ENCODE results near the gene ERBB4. TPM values are rescaled to one million over a fixed set of nuclear protein-coding genes. Genes with fewer than 3 reads are reported as not detected.

Gene ERBB4
- total RNA-seq, 6 donors from 2014 or later: 3.3 to 24.2 (median 11.7) TPM

- Histone ChIP-seq H3K4me3 (no peak overlapping the region), H3K27ac (no peak overlapping the region), H3K27me3 (no peaks in the 10 kb centered on the region), H3K4me1 (no peaks in the 10 kb centered on the region), H3K36me3 (no peaks in the 10 kb centered on the region), H3K9me3 (no peaks in the 10 kb centered on the region)
- TF ChIP-seq EP300 (IDR thresholded peaks at IDR 0.05): no peak
- no peak for TF ChIP-seq POLR2AphosphoS5 (IDR thresholded peaks at IDR 0.05)
- TF ChIP-seq CTCF (IDR thresholded peaks at IDR 0.05): no peak
- ATAC-seq (ENCODE audit: low FRiP score in 2 of 2): no peak
- no peak for DNase-seq
Measured at GRCh38 chr2:211846036-211846400, 692.6 kb downstream of the ERBB4 start.

- H3K27ac ChIP-seq: no peak overlapping the region
- ATAC-seq (ENCODE audit: low FRiP score in 2 of 2) (no peak), DNase-seq (no peak)
- H3K9me3 ChIP-seq: no peaks in the 10 kb centered on the region
- no peaks in the 10 kb centered on the region for H3K4me1 ChIP-seq
- H3K36me3 ChIP-seq: no peaks in the 10 kb centered on the region
- 69 to 73% methylated on average over 3 of the region's 3 CpGs for WGBS, 2 donors
- no peak overlapping the region for H3K4me3 ChIP-seq
- no peak for TF ChIP-seq POLR2AphosphoS5 (IDR thresholded peaks at IDR 0.05)
- TF ChIP-seq POLR2A (IDR thresholded peaks at IDR 0.05): no peak
- no peak for TF ChIP-seq CTCF (IDR thresholded peaks at IDR 0.05)
- TF ChIP-seq EP300 (IDR thresholded peaks at IDR 0.05): no peak
- no peaks in the 10 kb centered on the region for H3K27me3 ChIP-seq
Measured at GRCh38 chr2:211845338-211846035, 693.1 kb downstream of the ERBB4 start.

DNA sequence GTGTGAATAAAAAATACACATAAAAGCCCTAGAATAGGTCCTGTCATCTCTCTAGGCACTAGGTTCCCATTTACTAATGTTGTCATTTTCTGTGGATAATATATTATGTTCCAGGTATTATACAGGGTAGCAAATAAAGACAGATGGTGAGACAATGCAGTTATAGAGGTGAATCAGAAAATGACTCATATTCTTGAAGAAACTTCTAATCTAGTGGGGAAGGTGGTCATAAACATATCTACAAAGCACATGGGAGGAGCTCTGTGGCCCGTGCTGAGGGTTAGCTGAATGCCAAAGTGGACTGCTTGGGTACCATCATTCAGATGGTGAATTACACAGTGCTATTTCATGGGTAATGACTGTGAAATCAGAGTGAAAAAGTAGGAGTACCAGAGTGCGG lies 700.9 kb downstream of the ERBB4 start:
- DNase-seq: no peak
- ATAC-seq (ENCODE audit: low FRiP score in 2 of 2): no peak
- WGBS, 2 donors: 82 to 83% methylated on average over 2 of the region's 2 CpGs
- Histone ChIP-seq H3K4me3 (no peak overlapping the region), H3K36me3 (no peaks in the 10 kb centered on the region), H3K4me1 (no peaks in the 10 kb centered on the region), H3K9me3 (no peaks in the 10 kb centered on the region), H3K27me3 (no peaks in the 10 kb centered on the region), H3K27ac (no peak overlapping the region)
- no peak for TF ChIP-seq CTCF (IDR thresholded peaks at IDR 0.05)
- TF ChIP-seq POLR2A (IDR thresholded peaks at IDR 0.05): no peak
- no peak for TF ChIP-seq POLR2AphosphoS5 (IDR thresholded peaks at IDR 0.05)
- no peak for TF ChIP-seq EP300 (IDR thresholded peaks at IDR 0.05)

GRCh38 chr2:211837206-211837605 lies 701.4 kb downstream of the ERBB4 start:
- H3K27me3 ChIP-seq: no peaks in the 10 kb centered on the region
- ATAC-seq (ENCODE audit: low FRiP score in 2 of 2): no peak
- no peak overlapping the region for H3K27ac ChIP-seq
- H3K4me3 ChIP-seq: no peak overlapping the region
- H3K36me3 ChIP-seq: no peaks in the 10 kb centered on the region
- no peak for DNase-seq
- H3K4me1 ChIP-seq: no peaks in the 10 kb centered on the region
- no peak for TF ChIP-seq EP300 (IDR thresholded peaks at IDR 0.05)
- no peak for TF ChIP-seq POLR2AphosphoS5 (IDR thresholded peaks at IDR 0.05)
- TF ChIP-seq CTCF (IDR thresholded peaks at IDR 0.05): no peak
- TF ChIP-seq POLR2A (IDR thresholded peaks at IDR 0.05): no peak
- no peaks in the 10 kb centered on the region for H3K9me3 ChIP-seq
- 61 to 64% methylated on average over 3 of the region's 3 CpGs for WGBS, 2 donors

DNA sequence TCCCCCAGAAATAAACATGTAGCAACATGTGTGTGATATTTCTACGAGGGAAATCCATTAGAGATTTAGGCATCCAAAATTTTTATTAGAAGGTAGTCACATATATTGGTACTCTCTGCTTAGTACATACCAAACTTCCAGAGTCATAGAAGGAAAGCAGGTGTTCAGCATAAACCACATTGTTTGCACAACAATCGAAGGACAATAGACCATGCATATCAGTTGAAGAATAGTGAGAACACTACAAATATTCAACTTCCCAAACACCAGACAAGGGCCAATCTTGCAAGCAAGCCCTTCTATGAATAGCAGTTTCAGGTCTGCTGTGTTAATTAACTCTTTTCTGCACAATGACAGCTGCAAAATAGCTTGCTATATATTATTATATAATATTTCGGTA lies 702.2 kb downstream of the ERBB4 start:
- Histone ChIP-seq H3K4me1 (no peaks in the 10 kb centered on the region), H3K27me3 (no peaks in the 10 kb centered on the region), H3K4me3 (no peak overlapping the region), H3K27ac (no peak overlapping the region), H3K9me3 (no peaks in the 10 kb centered on the region), H3K36me3 (no peaks in the 10 kb centered on the region)
- 38 to 65% methylated on average over 3 of the region's 3 CpGs for WGBS, 2 donors
- DNase-seq (no peak), ATAC-seq (ENCODE audit: low FRiP score in 2 of 2) (no peak)
- no peak for TF ChIP-seq POLR2A (IDR thresholded peaks at IDR 0.05)
- no peak for TF ChIP-seq POLR2AphosphoS5 (IDR thresholded peaks at IDR 0.05)
- TF ChIP-seq EP300 (IDR thresholded peaks at IDR 0.05): no peak
- no peak for TF ChIP-seq CTCF (IDR thresholded peaks at IDR 0.05)
